Lower lobe of right lung (tissue), 2 donors: ENCODE data around the gene SORBS2. TPM values are rescaled to one million over a fixed set of nuclear protein-coding genes. Genes with fewer than 3 reads are reported as not detected.

ENCODE experiments used
- ATAC-seq, 2 donors: fragments of 200-7000 bp; cut with Tn5 transposase; one replicate each; pipeline ENCODE4 v1.9.1; 2020 to 2022; ENCODE audit warnings: mild to moderate bottlenecking in 2 of 2, moderate library complexity in 2 of 2
- DNase-seq: peaks from one replicate; pipeline ENCODE4 v3.0.0-alpha.2; 2020
- H3K27ac ChIP-seq: fragments of 200-600 bp; one replicate; pipeline ENCODE4 v1.8.0; 2022
- H3K27me3 ChIP-seq: fragments of 200-600 bp; one replicate; pipeline ENCODE4 v1.8.0; 2022; ENCODE audit warnings: low read depth
- H3K36me3 ChIP-seq: fragments of 200-600 bp; one replicate; pipeline ENCODE4 v1.8.0; 2022; ENCODE audit warnings: mild to moderate bottlenecking
- H3K4me1 ChIP-seq: fragments of 200-600 bp; one replicate; pipeline ENCODE4 v1.8.0; 2022
- H3K4me3 ChIP-seq: fragments of 200-600 bp; one replicate; pipeline ENCODE4 v1.8.0; 2022; ENCODE audit warnings: mild to moderate bottlenecking
- H3K9me3 ChIP-seq: fragments of 200-600 bp; one replicate; pipeline ENCODE4 v1.8.0; 2022
- CTCF ChIP-seq: fragments of 200-600 bp; IDR thresholded peaks from one replicate; pipeline ENCODE4 v1.8.0; 2022; ENCODE audit warnings: antibody characterized with exemption, mild to moderate bottlenecking
- intact Hi-C: fragments of 100-400 bp; cut with DNase I; formaldehyde crosslinking; loops from one replicate; pipeline ENCODE4 v1.11.0; 2022
- total RNA-seq: library from RNA; stranded (reverse); fragmentation: NEBNext Ultra II Directional; extraction: Animal tissue kit (Norgen Biotek cat#: 25700); gene quantifications from one replicate; pipeline ENCODE4 v1.2.1, GENCODE V29; 2021
- donor health status: DM: no; HTN: yes; CAD: no; lungs with severe emphysema.

Gene SORBS2
- total RNA-seq, 1 donor from 2014 or later = 49.3 TPM

GRCh38 chr4:185666156-185666555, 145.8 kb downstream of the SORBS2 start:
- Histone ChIP-seq H3K4me1 (no peaks in the 10 kb centered on the region), H3K9me3 (no peaks in the 10 kb centered on the region), H3K36me3 (peaks cover 11% of the 10 kb centered on the region), H3K27ac (no peak overlapping the region), H3K4me3 (no peak overlapping the region), H3K27me3 (no peaks in the 10 kb centered on the region)
- TF ChIP-seq CTCF = no peak
- intact Hi-C loops = no loop called here
- ATAC-seq (no peak), DNase-seq (no peak)

GRCh38 chr4:185665655-185666054, 146.3 kb downstream of the SORBS2 start:
- Histone ChIP-seq H3K36me3 (peaks cover 14% of the 10 kb centered on the region), H3K27me3 (no peaks in the 10 kb centered on the region), H3K4me3 (no peak overlapping the region), H3K4me1 (no peaks in the 10 kb centered on the region), H3K9me3 (no peaks in the 10 kb centered on the region), H3K27ac (no peak overlapping the region)
- no peak for TF ChIP-seq CTCF
- DNase-seq = no peak
- intact Hi-C loops = no loop called here
- ATAC-seq = no peak

- Histone ChIP-seq H3K27me3 (no peaks in the 10 kb centered on the region), H3K27ac (no peak overlapping the region), H3K9me3 (no peaks in the 10 kb centered on the region), H3K4me3 (no peak overlapping the region), H3K36me3 (peaks cover 24% of the 10 kb centered on the region), H3K4me1 (no peaks in the 10 kb centered on the region)
- intact Hi-C loops = no loop called here
- DNase-seq (no peak), ATAC-seq (no peak)
- TF ChIP-seq CTCF = no peak
These were observed 147.5 kb downstream of the SORBS2 start for GRCh38 chr4:185664481-185664880.

GRCh38 chr4:185662030-185662778, 149.8 kb downstream of the SORBS2 start:
- H3K4me3 ChIP-seq = no peak overlapping the region
- H3K27ac ChIP-seq = no peak overlapping the region
- H3K9me3 ChIP-seq = no peaks in the 10 kb centered on the region
- H3K36me3 ChIP-seq = peaks cover 24% of the 10 kb centered on the region
- ATAC-seq (no peak), DNase-seq (no peak)
- TF ChIP-seq CTCF = no peak
- intact Hi-C loops = no loop called here
- H3K27me3 ChIP-seq = no peaks in the 10 kb centered on the region
- H3K4me1 ChIP-seq = no peaks in the 10 kb centered on the region

- peaks cover 9% of the 10 kb centered on the region for H3K4me1 ChIP-seq
- TF ChIP-seq CTCF = no peak
- H3K9me3 ChIP-seq = no peaks in the 10 kb centered on the region
- no peak for DNase-seq
- no peak overlapping the region for H3K4me3 ChIP-seq
- H3K27me3 ChIP-seq = no peaks in the 10 kb centered on the region
- no peak for ATAC-seq
- intact Hi-C loops = no loop called here
- H3K27ac ChIP-seq = no peak overlapping the region
- peaks cover 24% of the 10 kb centered on the region for H3K36me3 ChIP-seq
These were observed 151.7 kb downstream of the SORBS2 start for GRCh38 chr4:185660340-185660739.
